Suprapubic skin (tissue), 4 donors: ENCODE measurements around the gene COL4A4.

Source experiments
- CTCF ChIP-seq, 2 donors: fragments of 200-600 bp in 1 of 2; fragments of 450-650 bp in 1 of 2; sonication (generic) in 1 of 2; IDR thresholded peaks; one replicate each; pipeline ENCODE4 v1.5.1; 2016 to 2019; ENCODE audit warnings: antibody characterized with exemption in 2 of 2, mild to moderate bottlenecking in 1 of 2, moderate library complexity in 1 of 2
- EP300 ChIP-seq: sonication (generic); formaldehyde crosslinking; IDR thresholded peaks from one replicate; pipeline ENCODE4 v1.6.1; 2017; ENCODE audit warnings: antibody characterized with exemption
- POLR2A ChIP-seq, 2 donors: fragments of 450-650 bp; IDR thresholded peaks; one replicate each; pipeline ENCODE4 v1.6.1; 2017; ENCODE audit warnings: antibody characterized with exemption in 2 of 2, mild to moderate bottlenecking in 2 of 2, moderate library complexity in 2 of 2
- POLR2AphosphoS5 ChIP-seq, 3 donors: sonication (generic); formaldehyde crosslinking; IDR thresholded peaks; one replicate each; pipeline ENCODE4 v1.6.1; 2017; ENCODE audit warnings: antibody characterized with exemption in 3 of 3

DNA sequence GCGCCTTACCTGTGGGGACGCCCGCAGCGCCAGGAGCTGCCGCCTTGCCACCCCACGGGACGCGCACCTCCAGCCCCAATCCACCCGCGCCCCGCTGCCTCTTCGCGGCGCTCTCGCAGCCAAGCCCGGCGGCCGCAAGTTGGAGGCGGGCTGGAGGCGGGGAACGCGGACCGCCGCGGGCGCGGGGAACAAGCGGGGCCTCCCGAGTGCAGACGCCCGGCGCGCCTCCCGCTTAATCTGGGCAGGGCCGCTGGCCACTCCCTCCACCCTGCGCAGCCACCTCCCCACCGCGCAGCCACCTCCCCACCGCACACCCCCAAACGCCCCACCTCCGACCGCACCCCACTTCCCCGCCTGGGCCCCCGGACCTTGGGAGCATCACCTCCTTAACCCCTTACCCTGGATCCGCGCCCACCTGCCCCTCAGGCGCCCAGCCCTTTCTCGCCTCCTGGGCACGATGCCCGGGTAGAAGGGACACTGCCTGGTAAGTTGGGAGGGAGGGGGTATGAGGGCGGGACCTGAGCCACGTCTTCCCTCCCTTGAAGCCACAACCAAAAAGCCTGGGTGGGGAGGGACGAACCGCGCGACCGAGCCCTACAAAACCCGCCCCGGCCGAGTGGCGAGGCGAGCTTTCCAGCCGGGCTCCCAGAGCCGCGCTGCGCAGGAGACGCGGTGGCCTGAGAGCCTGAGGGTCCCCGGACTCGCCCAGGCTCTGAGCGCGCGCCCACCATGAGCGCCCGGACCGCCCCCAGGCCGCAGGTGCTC, at the start of gene COL4A4, which contains the start of gene COL4A3:
- no peak for TF ChIP-seq CTCF (IDR thresholded peaks at IDR 0.05)
- TF ChIP-seq POLR2AphosphoS5 (IDR thresholded peaks at IDR 0.05), result no peak
- no peak for TF ChIP-seq EP300
- no peak for TF ChIP-seq POLR2A (IDR thresholded peaks at IDR 0.05)
